GM21737 (cell line): ENCODE results near the gene IL20RA.

Experiments
- ATAC-seq: cut with Tn5 transposase; IDR thresholded peaks from one replicate; pipeline ENCODE4 v1.9.1; 2021; ENCODE audit warnings: mild to moderate bottlenecking, moderate library complexity; ENCODE audit not compliant: unreplicated experiment

IL20RA gene

GRCh38 chr6:137008204-137008603, 36.6 kb downstream of the IL20RA start:
- no peak for ATAC-seq

DNA sequence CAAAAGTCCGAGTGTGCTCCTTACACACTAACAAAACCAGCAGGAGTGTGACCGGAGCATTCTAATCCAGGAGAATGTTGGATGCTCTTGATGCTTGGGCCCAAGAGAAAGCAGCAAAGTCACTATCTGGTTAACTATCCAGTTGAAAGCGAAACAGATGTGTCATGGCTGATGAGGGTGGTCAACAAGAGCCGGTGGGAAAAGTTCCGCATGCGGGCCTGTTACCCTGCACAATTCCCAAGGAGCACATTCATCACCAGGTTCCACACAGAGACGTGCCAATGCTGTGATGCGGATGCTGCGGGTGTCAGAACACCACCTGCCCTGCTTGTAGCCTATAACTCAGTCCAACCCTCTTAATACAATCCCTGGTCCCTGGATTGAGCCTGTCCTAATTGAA, 38.7 kb downstream of the IL20RA start:
- ATAC-seq, result no peak

GRCh38 chr6:137005073-137005472, 39.7 kb downstream of the IL20RA start:
- ATAC-seq, result no peak

DNA sequence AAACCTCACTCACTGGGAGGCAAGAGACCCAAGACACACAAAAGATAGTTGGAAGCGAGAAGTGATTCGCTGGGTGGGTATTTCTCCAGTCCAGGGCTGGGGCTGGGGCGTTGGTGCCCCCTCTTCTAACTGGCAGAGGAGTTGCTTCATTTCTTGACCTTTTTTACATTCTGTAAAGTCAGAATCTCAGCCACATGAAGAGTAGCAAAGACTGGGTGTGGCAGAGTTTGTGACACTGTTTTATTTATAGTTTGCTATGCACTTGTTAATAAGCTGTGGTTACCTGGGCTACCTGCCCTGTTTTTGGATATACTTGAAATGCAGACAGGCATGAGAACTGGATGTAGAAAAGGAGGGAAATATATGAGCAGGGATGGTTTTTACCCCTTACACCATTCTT, 42.3 kb downstream of the IL20RA start:
- no peak for ATAC-seq

GRCh38 chr6:137001977-137002302, 42.8 kb downstream of the IL20RA start:
- no peak for ATAC-seq

DNA sequence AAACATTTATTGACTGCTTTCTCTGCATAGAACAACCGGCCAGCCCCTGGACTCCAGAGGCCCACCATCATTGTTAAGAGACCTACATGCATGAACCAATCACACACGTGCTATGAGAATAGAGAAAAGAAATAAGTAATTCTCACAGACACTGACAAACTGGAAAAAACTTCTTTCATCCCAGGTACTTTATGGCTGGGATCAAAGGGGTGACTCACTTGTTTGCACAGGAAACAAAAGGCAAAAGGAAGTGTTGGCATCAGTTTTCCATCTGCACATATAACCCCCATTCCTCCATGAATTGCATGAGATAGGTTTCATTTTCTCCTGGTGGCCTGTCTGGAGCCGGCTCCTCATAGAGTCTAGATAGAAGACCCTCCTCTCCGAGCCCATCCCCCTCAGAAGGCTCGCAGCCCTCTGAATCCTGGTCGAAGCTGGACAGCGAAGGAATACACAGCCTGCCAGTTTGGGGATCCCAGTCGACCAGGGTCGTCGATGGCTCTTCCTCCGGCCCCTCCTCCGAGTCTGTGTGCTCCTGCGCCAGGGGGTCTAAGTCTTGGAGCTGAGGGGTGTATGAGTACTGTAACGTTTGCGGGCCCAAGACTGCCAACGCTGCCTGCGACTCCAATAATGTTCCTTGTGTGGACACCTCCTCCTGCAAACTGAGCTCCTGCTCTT, 43.3 kb downstream of the IL20RA start:
- no peak for ATAC-seq

GRCh38 chr6:137000825-137001224, 43.9 kb downstream of the IL20RA start:
- ATAC-seq, result no peak

DNA sequence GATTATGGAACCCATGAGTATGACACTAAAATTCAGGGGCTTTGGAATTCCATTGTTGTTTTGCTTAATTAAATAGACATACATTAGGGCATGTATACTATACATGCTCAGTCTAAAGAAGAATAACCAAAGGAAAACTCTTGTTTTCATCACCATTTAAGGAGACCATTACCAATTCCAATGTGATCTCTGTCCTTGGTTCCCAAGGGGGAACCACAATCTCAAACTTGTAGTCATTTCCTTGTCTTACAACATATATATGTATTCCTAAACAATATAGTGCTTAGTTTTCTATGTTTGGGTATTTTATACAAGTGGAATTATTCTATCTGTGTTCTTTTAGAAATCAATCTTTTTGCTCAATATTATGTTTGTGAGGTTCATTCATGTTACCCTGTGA, 49.2 kb downstream of the IL20RA start:
- no peak for ATAC-seq

- ATAC-seq, result no peak
Observed at GRCh38 chr6:136994782-136995181, 50.0 kb downstream of the IL20RA start.

DNA sequence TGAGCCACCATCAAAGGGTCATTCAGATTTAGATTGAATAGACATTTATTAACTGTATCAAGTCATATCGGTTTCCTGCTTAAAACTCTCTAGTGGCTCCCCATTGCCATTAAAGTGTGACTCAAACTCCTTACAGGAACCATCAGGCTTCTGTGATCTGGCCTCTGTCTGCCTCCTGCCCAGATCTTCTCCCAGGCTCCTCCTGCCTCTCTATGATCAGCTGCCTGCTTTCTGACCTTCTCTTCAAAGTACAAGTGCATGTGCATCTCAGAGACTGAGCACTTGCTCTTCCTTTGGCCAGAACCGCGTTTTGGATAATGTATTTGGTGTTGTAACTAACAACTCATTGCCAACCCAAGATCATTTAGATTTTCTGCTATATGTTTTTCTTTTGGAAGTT, 52.7 kb downstream of the IL20RA start:
- no peak for ATAC-seq

GRCh38 chr6:136991646-136992045, 53.1 kb downstream of the IL20RA start:
- ATAC-seq, result no peak

- ATAC-seq, result no peak
Observed at GRCh38 chr6:136990754-136991153, 54.0 kb downstream of the IL20RA start.

GRCh38 chr6:136990242-136990578, 54.6 kb downstream of the IL20RA start:
- ATAC-seq, result no peak

DNA sequence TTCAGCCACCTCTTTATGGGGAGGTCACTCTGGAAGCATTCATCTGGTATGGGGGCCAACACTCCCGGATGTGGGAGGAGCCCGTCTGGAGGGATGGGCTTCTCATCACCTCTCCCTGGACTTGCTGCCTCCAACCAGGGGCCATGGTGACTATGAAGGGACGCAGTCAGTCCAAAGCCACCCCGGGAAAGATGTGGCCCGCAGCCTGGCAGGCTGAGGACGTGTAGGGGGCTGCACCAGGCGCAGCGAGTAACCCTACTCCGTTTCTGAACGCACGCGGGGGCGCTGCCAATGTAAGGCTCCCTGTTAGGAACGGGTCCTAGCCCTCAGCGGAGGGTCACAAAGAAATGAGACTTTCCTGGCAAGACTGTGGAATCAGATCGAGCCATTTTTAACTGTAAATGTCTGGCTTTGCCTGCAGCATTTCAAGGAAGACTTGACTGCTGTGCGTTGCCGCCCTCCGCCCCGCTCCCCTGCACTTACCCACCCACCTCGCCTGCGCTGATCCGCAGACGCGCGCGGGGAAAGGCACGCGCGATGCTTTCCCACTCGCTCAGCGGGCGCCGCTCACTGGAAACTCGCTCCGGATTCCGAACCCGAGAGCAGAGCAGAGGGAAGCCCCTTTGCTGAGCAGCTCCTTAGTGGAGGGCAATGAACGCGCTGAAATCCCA, 55.1 kb downstream of the IL20RA start:
- ATAC-seq, result no peak

- ATAC-seq, result no peak
Observed at GRCh38 chr6:136987526-136987925, 57.2 kb downstream of the IL20RA start.

DNA sequence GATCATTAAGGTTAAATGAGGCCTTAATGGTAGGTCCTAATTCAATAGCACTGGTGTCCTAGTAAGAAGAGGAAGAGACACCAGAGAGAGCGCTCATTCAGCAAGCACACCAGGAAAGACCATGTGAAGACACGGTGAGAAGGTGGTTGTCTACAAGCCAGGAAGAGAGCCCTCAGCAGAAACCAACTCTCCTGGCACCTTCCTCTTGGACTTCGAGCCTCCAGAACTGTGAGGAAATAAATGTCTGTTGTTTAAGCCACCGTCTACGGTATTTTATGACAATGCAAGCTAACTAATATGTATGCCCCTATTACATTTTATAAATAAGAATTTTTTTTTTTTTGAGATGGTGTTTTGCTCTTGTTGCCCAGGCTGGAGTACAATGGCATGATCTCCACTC, 59.3 kb downstream of the IL20RA start:
- no peak for ATAC-seq

- ATAC-seq, result no peak
Observed at GRCh38 chr6:136984578-136984977, 60.2 kb downstream of the IL20RA start.

DNA sequence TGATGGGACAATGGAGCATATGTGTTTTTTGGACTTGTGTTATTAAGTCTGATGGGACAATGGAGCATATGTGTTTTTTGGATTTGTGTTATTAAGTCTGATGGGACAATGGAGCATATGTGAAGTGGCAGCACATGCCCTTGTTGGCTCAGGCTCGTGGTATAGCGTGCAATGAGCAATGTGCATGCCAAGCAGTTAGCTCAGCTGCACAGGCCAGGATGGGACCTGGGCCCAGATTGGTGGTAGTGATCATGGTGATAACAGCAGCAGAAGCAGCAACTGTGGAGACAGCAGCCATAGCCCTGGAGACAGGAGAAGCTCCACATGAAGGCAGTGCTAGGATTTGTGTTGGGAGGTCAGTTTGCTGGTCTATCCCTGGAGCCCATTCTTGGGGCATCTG, 61.1 kb downstream of the IL20RA start:
- ATAC-seq, result no peak

DNA sequence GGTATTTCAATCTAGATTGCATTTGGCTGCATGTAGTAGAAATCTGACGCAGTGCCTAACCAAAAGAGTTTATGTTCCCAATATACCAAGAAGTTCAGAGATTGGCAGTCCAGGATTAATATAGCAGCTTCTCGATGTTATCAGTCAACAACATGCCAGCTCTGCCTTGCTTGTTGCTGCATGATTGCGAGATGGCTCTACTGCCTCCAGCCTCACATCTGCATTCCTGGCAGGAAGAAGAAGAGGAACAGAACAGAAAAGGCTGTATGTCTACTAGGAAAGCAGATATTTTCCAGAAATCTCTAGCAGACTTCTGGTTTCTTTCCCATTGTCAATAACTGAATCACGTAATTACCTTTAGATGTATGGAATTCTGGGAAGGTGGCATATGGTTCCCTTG, 61.8 kb downstream of the IL20RA start:
- ATAC-seq, result no peak

GRCh38 chr6:136980070-136980469, 64.7 kb downstream of the IL20RA start:
- ATAC-seq, result no peak

DNA sequence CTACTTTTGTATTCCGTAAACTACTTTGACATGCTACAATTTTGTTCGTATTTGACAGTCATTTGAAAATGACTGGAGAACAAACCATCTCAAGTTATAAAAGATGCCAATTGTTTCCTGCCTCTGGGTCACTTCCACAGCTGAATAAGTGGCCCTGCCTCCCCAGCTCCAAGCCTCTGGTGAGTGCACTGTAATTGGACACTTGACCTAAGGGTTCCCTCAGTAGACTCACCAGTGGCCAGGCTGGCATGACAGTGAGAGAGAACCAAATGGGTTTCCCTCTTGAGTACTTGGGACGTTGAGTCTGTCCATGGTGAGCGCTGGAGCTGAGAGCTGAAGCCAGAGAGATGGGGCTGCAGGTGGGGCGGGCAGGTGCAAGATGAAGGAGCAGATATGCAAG, 65.6 kb downstream of the IL20RA start:
- ATAC-seq, result no peak

DNA sequence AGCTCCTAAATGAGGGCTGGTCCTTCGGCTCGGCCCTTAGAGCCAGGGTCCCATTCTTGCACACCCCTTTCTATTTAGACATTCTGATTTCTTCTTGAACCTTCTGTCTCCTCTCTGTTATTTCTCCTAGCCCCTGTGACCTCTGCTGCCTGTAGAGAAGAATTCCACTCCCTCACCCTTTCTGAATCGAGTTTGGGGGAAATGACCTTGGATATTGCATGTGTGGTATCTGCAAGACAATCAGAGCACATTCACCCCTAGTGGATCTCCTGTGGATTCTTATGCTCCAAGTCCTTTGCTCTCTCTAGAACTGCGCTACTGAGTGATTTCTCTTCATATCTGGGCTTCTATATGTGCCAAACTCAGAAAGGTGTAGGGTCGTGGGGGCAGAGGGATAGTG, 67.7 kb downstream of the IL20RA start:
- ATAC-seq, result no peak

GRCh38 chr6:136975089-136975715, 69.6 kb downstream of the IL20RA start:
- ATAC-seq, result no peak
